Neutrophil (primary cell): Measurements from ENCODE around the gene NCK2.
"Not testable (repeated sequence)": the region's sequence is repeated elsewhere in the genome, so short reads cannot be mapped to it uniquely, and the experiment has no call there.

Experiments used
- H3K27ac ChIP-seq: fragments of 200-600 bp; sonication (generic); 2 replicates; pipeline ENCODE4 v1.5.1; 2016; ENCODE audit warnings: mild to moderate bottlenecking, moderate library complexity
- H3K27me3 ChIP-seq: fragments of 200-600 bp; sonication (generic); 2 replicates; pipeline ENCODE4 v1.6.0; 2016; ENCODE audit warnings: mild to moderate bottlenecking
- H3K36me3 ChIP-seq: fragments of 200-600 bp; sonication (generic); 2 replicates; pipeline ENCODE4 v1.5.1; 2017
- H3K4me1 ChIP-seq, 2 experiments: fragments of 200-600 bp in 1 of 2; sonication (generic) in 1 of 2; 1 replicate in 1 of 2; 2 replicates in 1 of 2; pipeline versions ENCODE4 v1.5.1 to v1.6.1; 2013 to 2016; ENCODE audit warnings: low read depth in 1 of 2, low read length in 1 of 2, mild to moderate bottlenecking in 1 of 2, moderate library complexity in 1 of 2; ENCODE audit not compliant: control insufficient read depth in 1 of 2, insufficient read depth in 1 of 2
- H3K4me3 ChIP-seq, 2 experiments: fragments of 200-600 bp in 1 of 2; sonication (generic) in 1 of 2; 1 replicate in 1 of 2; 2 replicates in 1 of 2; pipeline ENCODE4 v1.5.1; 2013 to 2016; ENCODE audit warnings: low read depth in 1 of 2, low read length in 1 of 2, mild to moderate bottlenecking in 1 of 2, moderate library complexity in 1 of 2
- H3K9me3 ChIP-seq: fragments of 200-600 bp; sonication (generic); 2 replicates; pipeline ENCODE4 v1.5.1; 2016
- TF ChIP-seq, protein P1 (sequence below): fragments of 200-600 bp; sonication (generic); IDR thresholded peaks from 2 replicates; pipeline ENCODE4 v1.5.1; 2016; ENCODE audit warnings: antibody characterized with exemption

Gene NCK2

GRCh38 chr2:105768176-105768575 lies 23.5 kb downstream of the NCK2 start:
- TF ChIP-seq, protein P1, sequence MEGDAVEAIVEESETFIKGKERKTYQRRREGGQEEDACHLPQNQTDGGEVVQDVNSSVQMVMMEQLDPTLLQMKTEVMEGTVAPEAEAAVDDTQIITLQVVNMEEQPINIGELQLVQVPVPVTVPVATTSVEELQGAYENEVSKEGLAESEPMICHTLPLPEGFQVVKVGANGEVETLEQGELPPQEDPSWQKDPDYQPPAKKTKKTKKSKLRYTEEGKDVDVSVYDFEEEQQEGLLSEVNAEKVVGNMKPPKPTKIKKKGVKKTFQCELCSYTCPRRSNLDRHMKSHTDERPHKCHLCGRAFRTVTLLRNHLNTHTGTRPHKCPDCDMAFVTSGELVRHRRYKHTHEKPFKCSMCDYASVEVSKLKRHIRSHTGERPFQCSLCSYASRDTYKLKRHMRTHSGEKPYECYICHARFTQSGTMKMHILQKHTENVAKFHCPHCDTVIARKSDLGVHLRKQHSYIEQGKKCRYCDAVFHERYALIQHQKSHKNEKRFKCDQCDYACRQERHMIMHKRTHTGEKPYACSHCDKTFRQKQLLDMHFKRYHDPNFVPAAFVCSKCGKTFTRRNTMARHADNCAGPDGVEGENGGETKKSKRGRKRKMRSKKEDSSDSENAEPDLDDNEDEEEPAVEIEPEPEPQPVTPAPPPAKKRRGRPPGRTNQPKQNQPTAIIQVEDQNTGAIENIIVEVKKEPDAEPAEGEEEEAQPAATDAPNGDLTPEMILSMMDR: no peak
- Histone ChIP-seq H3K27ac (peak overlapping the region; percentile 37), H3K36me3 (peaks cover 4% of the 10 kb centered on the region), H3K4me3 (no peak overlapping the region), H3K27me3 (no peaks in the 10 kb centered on the region), H3K4me1 (peaks cover 10 to 11% of the 10 kb centered on the region in 2 experiments), H3K9me3 (no peaks in the 10 kb centered on the region)

GRCh38 chr2:105768961-105769452 lies 24.3 kb downstream of the NCK2 start:
- H3K4me3 ChIP-seq: no peak overlapping the region
- no peak overlapping the region for H3K27ac ChIP-seq
- TF ChIP-seq, protein P1: no peak
- H3K27me3 ChIP-seq: no peaks in the 10 kb centered on the region
- H3K36me3 ChIP-seq: peaks cover 4% of the 10 kb centered on the region
- H3K4me1 ChIP-seq: peaks cover 9 to 10% of the 10 kb centered on the region in 2 experiments
- no peaks in the 10 kb centered on the region for H3K9me3 ChIP-seq

DNA sequence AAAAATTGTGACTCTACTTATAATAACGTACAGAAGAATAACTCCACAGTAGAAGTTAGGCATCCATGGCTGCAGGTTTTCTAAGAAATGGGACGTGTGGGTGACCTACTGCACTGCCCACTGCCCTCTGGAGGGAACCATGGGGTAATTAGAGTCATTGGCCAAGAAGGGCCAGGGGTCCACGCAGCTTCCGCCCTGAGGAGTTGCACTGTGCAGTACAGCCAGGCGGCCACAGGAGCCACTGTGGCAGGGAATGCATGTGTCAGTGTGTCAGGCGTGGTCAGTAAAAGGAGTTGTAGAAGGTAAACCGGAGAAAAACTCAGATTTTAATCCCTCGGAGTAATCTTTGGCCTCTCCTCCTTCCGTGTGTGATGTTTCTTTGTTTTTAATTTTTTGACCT lies 24.8 kb downstream of the NCK2 start:
- no peaks in the 10 kb centered on the region for H3K9me3 ChIP-seq
- TF ChIP-seq, protein P1: no peak
- H3K27me3 ChIP-seq: no peaks in the 10 kb centered on the region
- no peak overlapping the region for H3K4me3 ChIP-seq
- H3K36me3 ChIP-seq: peaks cover 4% of the 10 kb centered on the region
- no peak overlapping the region for H3K27ac ChIP-seq
- H3K4me1 ChIP-seq: peaks cover 14 to 15% of the 10 kb centered on the region in 2 experiments

DNA sequence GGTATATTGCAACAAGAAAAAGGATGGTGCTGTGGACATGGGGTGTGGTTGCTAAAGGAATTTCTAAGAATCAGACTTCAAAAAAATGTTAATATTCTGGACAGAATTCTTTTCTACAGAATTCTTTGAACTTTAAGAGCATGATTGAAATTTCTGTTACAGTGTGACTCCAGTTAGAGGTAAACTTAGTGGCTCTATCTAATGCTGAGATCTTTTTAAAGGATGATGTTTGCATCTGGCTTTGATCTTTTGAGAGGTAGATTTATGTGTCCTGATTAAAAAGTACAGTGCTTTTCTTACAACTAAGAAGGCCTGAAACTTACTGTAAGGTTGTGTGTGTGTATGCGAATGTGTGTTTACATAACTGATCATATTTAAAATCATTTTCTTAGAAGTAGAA lies 25.4 kb downstream of the NCK2 start:
- Histone ChIP-seq H3K4me3 (no peak overlapping the region), H3K4me1 (peaks cover 20 to 21% of the 10 kb centered on the region in 2 experiments), H3K27me3 (no peaks in the 10 kb centered on the region), H3K9me3 (no peaks in the 10 kb centered on the region), H3K36me3 (peaks cover 4% of the 10 kb centered on the region), H3K27ac (no peak overlapping the region)
- TF ChIP-seq, protein P1: no peak

GRCh38 chr2:105771291-105771690 lies 26.6 kb downstream of the NCK2 start:
- not testable (repeated sequence) for H3K36me3 ChIP-seq, H3K9me3 ChIP-seq, H3K27me3 ChIP-seq, H3K4me3 ChIP-seq, H3K27ac ChIP-seq
- peaks cover 31 to 32% of the 10 kb centered on the region in 2 experiments for H3K4me1 ChIP-seq

DNA sequence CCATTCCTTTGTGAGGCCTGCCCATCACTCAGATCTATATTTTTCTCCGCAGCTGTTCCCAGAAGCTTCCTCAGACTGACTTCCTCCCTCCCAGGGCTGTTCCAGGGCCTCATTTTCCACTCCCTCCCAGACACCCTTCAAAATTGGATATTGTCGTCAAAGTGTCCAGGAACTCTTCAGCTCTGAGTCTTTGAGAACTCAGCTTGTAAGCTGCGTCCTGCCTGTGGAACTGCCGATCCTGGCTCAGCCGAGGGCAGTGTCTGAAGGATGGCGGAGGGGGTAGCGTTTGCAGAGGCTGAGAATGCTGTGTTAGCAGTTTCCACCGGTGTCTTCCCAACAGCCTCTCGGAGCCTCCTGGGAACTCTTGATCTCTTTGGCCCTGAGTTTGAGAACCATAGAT lies 27.1 kb downstream of the NCK2 start:
- no peaks in the 10 kb centered on the region for H3K9me3 ChIP-seq
- TF ChIP-seq, protein P1: no peak
- H3K27me3 ChIP-seq: no peaks in the 10 kb centered on the region
- peaks cover 37 to 38% of the 10 kb centered on the region in 2 experiments for H3K4me1 ChIP-seq
- peaks cover 3% of the 10 kb centered on the region for H3K36me3 ChIP-seq
- no peak overlapping the region for H3K4me3 ChIP-seq
- no peak overlapping the region for H3K27ac ChIP-seq
